Activated T-cell treated with anti-CD3 and anti-CD28 coated beads for 24 hours (primary cell): ENCODE results near the gene CRNKL1.
A peak's percentile ranks its signal among the peaks of the same experiment; 100 is the strongest.

Source experiments
- DNase-seq: peaks from one replicate; pipeline ENCODE4 v3.0.0-alpha.2; 2020; ENCODE audit warnings: low read depth

Gene CRNKL1

DNA sequence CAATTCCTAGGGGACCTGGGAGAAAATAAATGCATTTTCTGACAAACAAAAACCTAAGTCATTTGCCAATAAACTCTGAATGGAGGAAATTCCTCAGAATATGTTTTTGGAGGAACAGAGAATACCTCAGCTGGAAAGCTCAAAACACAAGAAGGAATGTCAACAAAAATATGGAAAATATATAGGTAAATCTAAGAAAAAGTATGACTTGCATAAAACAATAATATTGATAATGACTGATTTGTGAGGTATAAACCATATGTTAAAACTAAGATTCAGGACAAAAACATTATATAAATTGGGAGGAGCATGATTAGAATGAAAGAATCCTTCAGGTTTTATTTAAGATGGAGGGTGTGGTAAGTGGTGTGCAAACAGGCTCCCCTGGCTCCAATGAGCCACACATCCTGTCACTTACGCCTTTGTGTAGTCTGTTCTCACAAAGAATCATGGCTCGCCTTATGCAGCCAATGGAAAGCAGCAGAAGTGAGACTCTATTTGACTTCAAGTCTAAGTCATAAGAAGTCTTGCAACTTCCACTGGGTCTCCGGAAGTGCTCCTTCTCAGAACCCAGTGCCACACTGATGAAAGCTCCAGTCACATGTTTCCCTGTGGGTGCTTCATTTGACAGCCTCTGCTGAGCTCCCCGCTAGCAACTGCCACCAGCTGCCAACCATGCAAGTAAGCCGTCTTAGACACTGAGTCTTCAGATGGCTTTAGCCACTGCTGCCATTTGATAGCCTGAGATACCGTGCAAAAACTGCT, 8.2 kb upstream of the CRNKL1 start:
- DNase-seq: no peak

DNA sequence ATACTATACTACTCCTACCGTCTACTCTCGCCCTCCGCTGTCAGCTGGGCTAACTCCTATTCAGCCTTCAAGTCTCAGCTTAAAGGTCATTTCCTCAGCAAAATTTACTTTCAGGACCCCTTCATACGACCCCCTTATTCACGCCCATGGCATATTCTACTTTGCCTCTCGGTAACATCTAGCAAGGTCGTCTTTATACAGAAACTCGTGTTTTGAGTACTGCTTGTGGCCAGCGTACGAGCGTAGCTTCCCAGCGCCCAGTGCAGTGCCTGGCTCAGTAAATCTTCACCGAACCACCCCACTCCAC, 546 bp downstream of the CRNKL1 start:
- DNase-seq: no peak

DNA sequence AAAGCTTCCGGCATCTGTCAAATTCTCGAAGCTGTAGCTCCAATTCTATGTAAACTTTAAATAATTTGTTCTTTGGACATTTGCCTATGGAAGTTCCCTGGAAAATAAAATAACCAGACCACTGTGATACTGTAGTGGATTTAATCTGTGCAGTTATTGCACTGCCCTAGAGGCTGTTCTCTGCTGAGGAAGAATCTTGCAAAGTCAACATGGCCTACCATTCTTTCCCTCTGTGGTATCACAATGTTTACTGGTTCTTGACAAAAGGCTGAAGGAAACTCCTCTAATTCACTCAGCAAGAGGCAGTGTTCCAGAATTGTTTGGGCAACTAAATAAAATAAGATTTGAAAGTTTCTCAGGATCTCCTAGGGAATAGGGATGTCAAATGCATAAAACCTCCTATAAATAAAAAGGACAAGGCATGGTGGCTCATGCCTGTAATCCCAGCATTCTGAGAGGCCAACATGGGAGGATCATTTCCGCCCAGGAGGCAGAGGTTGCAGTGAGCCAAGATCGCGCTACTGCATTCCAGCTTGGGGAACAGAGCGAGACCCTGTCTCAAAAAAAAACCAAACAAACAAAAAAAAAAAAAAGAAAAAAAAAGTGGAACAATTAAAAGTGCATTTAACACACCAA, 12.4 kb downstream of the CRNKL1 start:
- no peak for DNase-seq

DNA sequence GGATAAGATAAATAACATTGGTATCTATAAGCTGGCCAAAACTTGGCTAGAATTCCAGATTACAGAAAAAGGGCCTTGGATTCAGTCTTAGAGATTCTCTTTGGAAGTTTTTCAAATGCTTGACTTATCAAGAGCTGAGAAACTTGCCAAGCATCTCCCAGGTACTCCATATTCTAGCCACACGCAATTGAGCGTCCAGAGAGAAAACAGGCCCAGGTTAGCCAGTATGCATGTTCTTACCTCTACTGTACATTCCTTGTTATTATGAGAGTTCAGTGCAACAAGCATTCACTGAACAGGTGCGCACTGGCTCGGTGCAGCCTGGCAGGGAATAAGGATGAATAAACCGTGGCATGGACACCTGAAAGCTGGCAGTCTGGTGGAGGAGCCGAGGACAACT, 13.7 kb downstream of the CRNKL1 start:
- no peak for DNase-seq

DNA sequence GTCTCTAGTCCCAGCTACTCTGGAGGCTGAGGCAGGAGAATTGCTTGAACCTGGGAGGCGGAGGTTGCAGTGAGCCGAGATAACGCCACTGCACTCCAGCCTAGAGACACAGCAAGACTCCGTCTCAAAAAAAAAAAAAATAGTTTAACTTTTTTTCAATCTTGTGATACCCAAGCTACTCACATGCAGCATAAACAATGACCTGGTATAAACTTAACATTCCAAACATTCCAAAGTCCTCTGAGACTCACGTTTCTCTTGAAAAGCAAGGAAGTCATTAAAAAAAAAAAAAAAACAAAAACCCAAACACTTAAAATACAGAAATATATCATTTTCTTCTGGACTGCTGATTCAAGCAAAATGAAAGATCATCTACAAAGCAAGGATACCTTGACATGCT, 14.3 kb downstream of the CRNKL1 start:
- DNase-seq: no peak

DNA sequence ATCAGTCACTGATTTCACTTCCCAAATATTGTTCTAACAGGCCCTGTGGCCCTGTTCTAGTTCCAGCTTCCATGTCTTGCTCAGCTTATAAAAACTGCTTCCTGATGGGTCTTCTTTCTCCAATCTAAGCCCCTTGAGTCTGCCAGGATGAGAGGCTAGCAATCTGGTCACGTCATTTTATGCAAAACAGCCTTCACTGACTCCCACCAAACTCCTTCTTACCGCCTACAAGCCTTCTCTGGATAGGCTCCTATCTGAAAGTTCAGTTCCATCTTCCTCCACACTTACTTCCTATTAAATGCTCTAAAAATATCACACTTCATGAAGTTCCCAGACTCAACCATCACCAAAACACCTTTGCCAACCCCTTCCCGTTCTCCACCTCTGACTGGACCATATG, 15.5 kb downstream of the CRNKL1 start:
- DNase-seq: no peak

DNA sequence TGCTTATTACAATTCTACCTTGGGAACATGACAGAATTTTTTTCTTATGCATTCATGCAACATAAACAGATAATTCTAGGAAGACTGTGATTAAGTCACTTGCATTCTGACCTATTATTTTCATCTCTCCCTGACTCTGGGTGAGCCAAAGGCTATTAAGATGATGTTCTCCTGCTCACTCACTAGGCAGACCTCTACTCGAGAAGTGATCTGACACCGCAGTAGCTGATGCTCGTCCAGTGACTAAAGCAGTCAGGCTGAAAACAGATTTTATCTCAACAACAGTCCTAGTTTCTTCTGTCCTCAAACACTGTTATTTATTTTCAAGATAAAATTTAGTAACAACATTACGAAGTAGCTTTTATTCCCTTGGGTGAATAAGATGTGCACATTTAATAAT, 17.8 kb downstream of the CRNKL1 start:
- DNase-seq: no peak

DNA sequence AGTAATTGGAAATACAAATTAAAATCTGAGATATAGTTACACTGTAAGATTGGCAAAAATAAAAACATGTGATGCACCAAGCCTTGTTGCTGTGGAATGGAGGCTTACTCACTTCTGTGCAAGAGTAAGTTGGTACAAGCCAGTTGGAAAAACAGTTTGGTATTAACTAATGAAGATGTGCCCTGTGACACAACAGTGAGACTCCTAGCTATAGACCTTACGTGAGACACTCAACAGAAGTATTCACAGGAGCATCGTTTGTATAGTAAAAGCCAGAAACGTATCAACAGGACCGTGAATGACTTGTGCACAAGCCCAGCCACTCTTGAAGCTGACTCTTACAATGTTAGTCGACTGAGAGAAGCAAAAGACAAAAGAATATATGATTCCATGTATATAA, 20.5 kb downstream of the CRNKL1 start:
- no peak for DNase-seq

DNA sequence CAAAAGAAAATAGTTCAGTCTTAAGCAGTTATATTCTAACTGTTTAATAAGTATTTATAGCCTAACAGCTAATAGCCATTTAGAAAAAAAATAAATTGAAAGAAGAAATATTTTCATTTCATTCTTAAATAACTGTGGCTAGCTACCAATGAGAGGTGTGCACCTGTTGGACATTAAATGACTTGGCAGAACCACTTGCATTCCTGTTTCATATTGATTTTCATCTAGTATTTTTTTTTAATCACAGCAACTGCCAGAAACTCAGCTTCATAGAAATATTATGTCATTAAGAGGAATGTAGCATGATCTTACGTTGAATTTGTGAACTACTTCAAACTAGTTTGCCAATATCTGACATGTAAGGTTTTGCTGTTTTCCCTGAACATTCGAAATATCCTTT, 25.0 kb downstream of the CRNKL1 start:
- no peak for DNase-seq

DNA sequence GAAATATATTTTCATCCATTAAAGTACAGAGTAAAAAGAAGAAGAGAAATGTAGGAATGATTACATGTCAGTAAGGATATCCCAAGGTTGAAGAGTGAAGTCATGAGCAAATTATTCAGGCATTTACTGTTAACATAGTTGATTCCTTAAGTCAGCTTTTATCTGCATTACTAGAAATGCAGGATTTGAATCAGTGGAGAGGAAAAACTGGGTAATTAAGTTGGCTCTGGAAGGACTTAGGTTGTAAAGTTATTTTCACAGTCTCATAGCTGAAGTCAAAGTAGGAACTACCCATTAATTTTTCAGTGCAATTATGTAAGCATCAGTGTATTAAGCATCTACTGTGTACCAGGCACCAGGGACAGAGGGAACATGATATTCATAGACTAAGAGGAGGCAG, 27.3 kb downstream of the CRNKL1 start:
- DNase-seq: no peak

DNA sequence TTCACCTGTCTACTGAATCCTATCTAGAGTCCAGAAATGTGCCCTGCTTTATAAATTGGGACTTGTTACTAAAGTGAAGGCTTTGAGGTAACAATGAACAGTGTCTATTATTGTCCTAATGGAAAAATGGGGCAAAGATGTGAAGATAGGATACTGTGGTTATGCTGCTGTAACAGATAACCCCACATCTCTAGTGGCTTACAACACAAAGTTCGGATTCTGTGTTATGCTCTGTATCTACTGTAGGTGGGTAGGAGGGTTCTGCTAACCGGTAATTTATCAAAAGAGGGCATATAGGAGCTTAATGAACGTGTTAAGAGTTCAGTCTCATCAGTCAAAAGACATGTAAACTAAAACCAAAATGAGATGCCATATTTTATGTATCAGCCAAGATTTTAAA, 28.9 kb downstream of the CRNKL1 start:
- no peak for DNase-seq

DNA sequence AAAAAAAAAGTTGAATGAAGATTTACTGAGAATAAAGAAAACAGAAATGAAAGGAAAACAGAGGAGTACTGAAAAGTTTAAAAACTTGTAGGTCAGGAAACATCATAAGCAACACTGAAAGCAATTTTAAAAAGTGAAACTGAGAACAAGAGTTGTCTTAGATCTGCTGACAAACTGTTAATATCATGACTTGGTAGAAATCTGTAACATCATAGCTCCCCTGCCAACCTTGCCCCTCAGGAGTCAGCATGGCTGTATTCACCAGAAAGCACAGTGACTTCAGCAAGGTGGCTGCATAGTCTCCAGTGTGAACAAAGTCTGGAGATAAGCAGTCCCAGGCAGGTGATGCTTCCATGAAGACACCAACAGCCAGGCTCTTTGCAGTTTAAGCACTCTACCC, 29.8 kb downstream of the CRNKL1 start:
- DNase-seq: no peak

DNA sequence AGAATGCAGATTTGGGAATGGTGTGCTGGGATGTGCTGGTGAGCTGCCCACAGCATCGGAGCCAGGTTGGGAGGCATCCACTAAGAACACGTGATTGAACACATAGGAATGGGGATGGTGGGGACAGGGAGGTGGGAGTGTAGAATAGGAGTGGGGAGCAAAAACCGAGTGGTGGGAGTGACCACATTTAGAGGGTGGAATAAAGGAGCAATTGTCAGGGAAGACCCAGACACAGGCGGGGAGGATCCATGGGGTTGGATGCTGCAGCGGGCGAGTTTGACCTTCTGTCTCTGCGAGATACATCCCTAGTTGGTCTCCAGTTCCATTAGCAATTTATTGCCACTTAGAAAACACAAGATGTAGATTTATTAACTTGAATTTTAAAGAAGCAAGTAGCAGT, 30.4 kb downstream of the CRNKL1 start:
- no peak for DNase-seq

DNA sequence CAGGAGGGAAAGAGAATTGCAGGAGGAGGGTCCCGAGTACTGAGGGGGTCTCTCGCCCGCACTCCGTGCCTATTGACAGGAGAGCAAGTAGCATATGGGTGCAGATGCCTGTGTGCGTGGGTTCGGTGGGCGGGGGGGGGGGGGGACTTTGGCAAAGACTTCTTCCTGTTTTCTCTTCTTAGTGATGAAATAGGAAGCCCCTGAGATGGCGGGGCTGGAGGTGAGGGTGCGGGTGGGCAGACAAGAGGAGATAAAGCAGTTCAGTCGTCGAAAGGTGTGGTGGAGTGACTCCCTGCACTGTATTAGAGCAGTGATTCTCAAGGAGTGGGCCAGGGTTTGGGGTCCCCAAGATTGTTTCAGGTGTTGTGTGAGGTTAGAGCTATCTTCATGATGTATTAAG, 31.4 kb downstream of the CRNKL1 start:
- DNase-seq: no peak

DNA sequence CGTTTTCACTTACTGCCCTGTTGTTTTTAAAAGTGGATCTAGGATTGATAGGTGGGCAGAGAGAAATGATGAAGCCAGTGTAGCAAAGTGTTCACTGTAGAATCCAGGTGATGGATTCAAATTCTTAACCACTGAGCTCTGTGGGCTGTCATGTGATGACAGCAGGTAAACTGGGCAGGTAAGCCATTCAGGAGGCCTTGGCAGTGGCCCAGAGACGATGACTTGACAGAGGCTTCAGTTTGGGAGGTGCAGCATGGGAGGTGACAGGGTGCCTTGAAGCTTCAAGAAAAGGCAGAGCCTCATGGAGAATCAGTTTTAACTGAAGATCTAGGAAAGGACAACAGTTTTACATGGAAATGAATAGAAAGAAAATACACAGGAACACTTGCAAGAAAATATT, 33.1 kb downstream of the CRNKL1 start:
- DNase-seq: no peak

DNA sequence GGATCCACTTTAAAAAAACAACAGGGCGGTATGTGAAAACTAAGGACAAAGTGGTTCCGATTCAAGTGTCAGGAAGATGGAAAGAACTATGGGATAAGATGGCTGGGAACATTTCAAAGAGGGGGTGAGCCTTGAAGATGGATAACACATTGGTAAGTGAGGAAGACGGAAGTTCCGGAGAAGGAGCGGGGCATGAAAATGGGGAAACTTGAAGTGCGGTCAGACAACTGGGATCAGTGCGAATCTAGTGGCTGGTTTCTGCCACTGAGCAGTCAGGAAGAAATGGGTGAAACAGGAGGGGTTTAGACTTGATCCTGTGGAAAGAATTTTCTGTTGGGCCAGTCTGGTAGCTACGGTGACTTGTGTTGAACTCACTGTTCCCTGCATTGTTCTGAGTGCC, 33.9 kb downstream of the CRNKL1 start:
- no peak for DNase-seq

DNA sequence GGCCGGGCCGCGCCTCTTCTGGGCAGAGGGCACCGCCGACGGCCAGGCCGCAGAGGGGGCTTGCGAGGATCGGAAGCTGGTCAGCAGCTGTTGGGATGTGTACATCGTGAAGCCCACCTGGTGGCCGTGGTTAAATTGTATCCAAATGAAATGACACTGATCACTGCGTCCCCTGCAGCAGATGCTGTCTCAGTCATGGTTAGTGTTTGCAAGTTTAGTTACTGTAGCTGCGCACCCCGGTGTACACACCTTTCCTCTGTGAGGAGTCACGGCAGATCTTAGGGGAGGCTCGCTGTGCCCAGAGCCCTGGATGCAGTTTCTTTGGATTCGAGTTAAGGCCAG, 34.5 kb downstream of the CRNKL1 start:
- DNase-seq: no peak

DNA sequence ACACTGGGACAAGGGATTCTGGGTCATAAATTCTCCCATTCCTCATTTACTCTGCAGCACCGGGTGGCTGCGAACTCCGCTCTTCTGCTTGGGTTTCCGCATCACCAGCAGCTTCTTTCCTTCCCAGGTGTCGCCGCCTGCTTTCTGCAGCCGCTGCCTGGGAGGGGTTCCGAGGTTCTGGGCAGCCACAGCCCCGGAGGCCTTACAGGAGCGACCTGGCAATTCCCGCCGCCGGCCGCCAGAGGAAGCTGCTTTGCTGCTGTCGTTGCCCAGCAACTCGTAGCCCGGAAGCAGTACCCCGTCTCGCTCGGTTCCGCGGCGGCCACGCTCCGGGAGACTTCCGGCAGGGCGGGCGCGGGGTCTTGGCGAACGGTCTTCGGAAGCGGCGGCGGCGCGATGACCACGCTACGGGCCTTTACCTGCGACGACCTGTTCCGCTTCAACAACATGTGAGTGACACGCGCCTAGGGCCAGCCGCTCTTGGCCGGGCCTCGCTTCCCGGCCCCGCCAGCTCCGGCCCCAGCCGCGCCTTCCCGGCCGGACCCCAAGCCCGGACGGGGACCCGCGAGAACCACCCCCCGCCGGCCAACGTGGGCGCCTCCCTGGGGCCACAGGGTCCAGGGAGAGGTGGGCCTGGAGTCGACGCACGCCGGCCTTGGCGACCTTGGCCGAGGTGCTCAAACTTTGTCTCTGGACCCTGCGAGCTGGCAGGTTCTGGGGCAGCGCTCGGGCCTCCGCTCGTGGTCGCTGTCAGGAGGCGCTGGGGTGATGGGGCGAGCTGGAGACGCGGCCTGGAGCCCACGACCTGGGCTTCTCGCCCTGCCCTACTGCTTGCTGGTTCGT, 35.0 kb downstream of the CRNKL1 start, which contains the start of gene NAA20:
TSS of gene NAA20 (plus strand) at position 362 of the 843 bp plus-strand sequence. CDS start at position 397, 35 bp downstream.
- DNase-seq: peak; percentile 88

DNA sequence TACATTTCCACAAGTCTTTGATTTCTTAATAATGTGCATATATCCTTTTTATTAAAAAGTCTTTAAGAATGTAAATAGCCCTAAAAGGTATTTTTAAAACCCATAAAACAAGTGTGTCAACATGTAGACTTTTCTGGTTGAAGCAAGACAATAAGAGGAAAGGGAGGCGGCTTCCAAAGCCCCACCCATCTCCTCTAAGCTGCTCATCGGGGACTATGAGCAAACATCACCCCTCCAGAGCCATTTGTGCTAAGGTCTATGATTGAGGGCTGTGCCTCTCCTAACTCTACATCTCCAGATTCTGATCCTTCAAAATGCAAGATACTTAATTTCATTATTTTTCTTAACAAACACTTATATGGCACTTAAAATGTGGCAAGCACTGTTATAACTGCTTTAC, 37.6 kb downstream of the CRNKL1 start:
- no peak for DNase-seq

DNA sequence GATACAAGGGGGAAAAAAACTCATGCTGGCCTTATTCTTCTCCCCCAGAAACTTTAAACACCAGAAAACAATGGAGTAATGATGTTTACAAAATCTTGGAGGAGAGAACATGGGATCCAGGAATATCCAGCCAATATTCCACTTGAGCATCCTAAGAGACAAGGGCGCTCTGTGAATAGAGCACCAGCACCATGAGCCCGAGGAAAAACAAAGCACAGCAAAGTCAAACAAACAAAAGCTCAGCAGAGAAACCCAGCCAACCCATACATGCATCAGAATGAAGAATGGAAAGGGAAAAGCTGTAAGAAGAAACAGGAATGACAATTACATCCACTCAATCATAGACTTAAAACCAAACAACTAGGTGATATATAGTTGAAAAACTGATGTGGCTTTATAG, 39.7 kb downstream of the CRNKL1 start:
- no peak for DNase-seq

DNA sequence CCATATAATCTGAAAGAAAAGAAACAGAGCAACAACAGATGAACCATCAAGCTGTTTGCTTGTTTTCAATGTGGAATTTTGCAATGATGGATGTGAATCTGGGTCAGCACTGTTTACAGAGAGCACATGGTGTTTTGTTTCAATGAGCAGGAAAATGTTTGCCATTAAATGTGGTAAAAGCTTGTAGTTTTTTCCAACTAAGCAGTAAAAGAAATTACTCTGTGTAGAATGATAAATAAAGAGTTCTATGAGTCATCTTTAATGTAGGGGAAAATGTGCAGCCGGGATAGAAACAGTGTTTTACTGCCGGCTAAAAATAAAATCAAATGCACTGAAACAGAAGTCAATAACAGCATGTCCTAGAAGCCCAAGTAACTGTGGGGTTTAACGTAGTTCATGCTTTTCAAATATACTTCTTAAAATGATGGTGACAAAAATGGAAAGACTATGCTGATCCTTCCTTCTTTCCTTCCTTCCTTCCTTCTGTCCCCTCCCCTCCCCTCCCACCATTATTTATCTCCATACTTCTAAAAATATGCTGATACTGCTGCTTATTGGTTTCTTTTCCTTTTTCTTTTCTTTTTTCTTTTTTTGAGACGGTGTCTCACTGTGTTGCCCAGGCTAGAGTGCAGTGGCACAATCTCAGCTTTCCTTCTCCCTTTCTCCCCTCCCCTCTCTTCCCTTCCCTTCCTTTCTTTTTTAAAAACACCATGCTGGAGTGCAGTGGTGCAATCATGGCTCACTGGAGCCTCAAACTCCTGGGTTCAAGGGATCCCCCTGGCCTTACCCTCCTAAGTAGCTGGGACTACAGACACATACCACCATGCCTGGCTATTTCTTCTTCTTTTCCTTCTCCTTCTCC, 41.4 kb downstream of the CRNKL1 start:
- no peak for DNase-seq

DNA sequence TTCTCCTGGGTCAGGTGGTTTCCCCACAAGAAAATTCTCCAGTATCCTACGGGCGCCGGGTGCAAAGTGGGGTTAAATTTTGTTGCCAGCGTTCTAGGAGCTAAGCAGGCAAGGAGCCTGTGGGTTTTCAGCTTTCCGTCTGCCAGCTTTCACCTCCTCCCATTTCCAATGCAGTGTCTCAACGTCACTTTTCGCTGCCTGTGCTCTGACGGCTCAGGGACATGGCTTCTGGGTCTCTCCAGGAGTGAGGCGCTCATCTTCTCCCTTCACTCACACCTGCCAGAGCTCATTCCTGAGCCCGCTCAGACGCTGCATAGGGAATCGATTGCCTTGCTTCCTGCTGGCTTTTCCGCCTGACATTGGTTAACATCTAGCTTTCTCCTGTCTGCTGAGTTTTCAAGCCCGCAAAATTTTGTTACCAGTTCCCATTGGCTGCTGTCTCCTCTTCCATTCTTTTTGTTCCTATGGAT, 42.4 kb downstream of the CRNKL1 start:
- DNase-seq: no peak
